H1 (cell line): ENCODE measurements around the gene PTAR1. TPM values are rescaled to one million over a fixed set of nuclear protein-coding genes. Genes with fewer than 3 reads are reported as not detected.

Source experiments
- SAP30 ChIP-seq: fragments of 300-600 bp; sonication (generic); IDR thresholded peaks from 2 replicates; pipeline ENCODE4 v1.7.1; 2012; ENCODE audit warnings: low read length, moderate library complexity, mild to moderate bottlenecking, inconsistent platforms; ENCODE audit not compliant: insufficient read depth, insufficient replicate concordance
- SP4 ChIP-seq: IDR thresholded peaks from 2 replicates; pipeline ENCODE4 v1.6.1; 2012; ENCODE audit warnings: low read length, inconsistent platforms
- SUZ12 ChIP-seq: fragments of 200-600 bp; sonication (generic); IDR thresholded peaks from 2 replicates; pipeline ENCODE4 v1.6.1; 2012; ENCODE audit warnings: mild to moderate bottlenecking, inconsistent platforms, low read length, moderate library complexity, mixed read lengths
- polyA plus RNA-seq, 7 experiments: library from polyadenylated mRNA; depleted of rRNA in 3 of 7; stranded (reverse) in 5 of 7; unstranded in 2 of 7; fragments of >200 nt in 5 of 7; fragments of 200-250 nt in 2 of 7; gene quantifications; 1 replicate in 5 of 7; 2 replicates in 1 of 7; 4 replicates in 1 of 7; pipeline versions ENCODE4 v1.2.1 to v1.2.3, GENCODE V29; 2011 to 2013; ENCODE audit warnings: missing spikeins in 2 of 7, mixed read lengths in 2 of 7
- total RNA-seq: library from RNA; stranded (reverse); fragmentation: NEBNext Ultra II Directional; extraction: Animal tissue kit (Norgen Biotek cat#: 25700); gene quantifications from 2 replicates; pipeline ENCODE4 v1.2.1, GENCODE V29; 2021

The PTAR1 gene
- total and polyA plus RNA-seq, 2 of the 8 experiments (the other 6 are each of a cell fraction or from before 2014, with no cell fraction given), result 19.5 to 84.9 TPM

DNA sequence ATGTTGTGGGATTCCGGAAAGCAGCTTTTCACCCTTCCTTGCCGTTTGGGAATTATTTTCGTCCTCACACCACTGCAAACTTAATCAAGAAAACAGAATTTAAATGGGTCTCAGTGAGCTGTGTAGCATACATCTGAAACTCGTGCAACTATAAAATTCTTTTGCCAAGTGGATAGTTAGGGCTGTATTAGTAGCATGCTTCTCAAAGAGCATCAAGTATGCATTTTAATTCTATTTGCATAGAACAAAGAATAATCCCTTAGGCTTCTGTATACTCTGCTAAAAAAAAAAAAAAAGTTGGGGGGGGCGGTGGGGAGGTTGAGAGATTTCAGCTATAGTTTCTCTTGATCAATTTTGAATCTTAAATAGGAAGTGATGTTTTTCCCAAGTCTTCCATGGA lies 75.9 kb downstream of the PTAR1 start (continued):
- TF ChIP-seq SAP30 (no peak), SP4 (no peak), SUZ12 (no peak)
- TF ChIP-seq, all 59 proteins: peak for 0
